ENCODE data around the gene SHISA8. TPM values are rescaled to one million over a fixed set of nuclear protein-coding genes. Genes with fewer than 3 reads are reported as not detected.

SHISA8 gene
- total RNA-seq, 1 donor from 2014 or later, result 1.0 TPM

- intact Hi-C loops (cut with micrococcal nuclease), result no loop called here
- Mint-ChIP-seq H3K27ac (no peak overlapping the region), H3K27me3 (ENCODE audit: low read depth) (peaks cover 21% of the 10 kb centered on the region), H3K36me3 (ENCODE audit: low read depth) (peaks cover 35% of the 10 kb centered on the region), H3K9me3 (no peaks in the 10 kb centered on the region), H3K4me3 (ENCODE audit: low read depth) (no peak overlapping the region), H3K4me1 (ENCODE audit: low read depth) (peaks cover 23% of the 10 kb centered on the region)
- DNase-seq (ENCODE audit: low spot score), result no peak
Observed at GRCh38 chr22:41907436-41908401, 7.2 kb downstream of the SHISA8 start.

- peaks cover 21% of the 10 kb centered on the region for H3K4me1 Mint-ChIP-seq (ENCODE audit: low read depth)
- intact Hi-C loops (cut with micrococcal nuclease), result no loop called here
- no peaks in the 10 kb centered on the region for H3K9me3 Mint-ChIP-seq
- DNase-seq (ENCODE audit: low spot score), result no peak
- peaks cover 43% of the 10 kb centered on the region for H3K36me3 Mint-ChIP-seq (ENCODE audit: low read depth)
- peaks cover 12% of the 10 kb centered on the region for H3K27me3 Mint-ChIP-seq (ENCODE audit: low read depth)
- no peak overlapping the region for H3K27ac Mint-ChIP-seq
- no peak overlapping the region for H3K4me3 Mint-ChIP-seq (ENCODE audit: low read depth)
Observed at GRCh38 chr22:41906822-41907221, 8.1 kb downstream of the SHISA8 start.

GRCh38 chr22:41905411-41906202 is 9.3 kb downstream of the SHISA8 start:
- Mint-ChIP-seq H3K4me1 (ENCODE audit: low read depth) (peaks cover 20% of the 10 kb centered on the region), H3K36me3 (ENCODE audit: low read depth) (peaks cover 47% of the 10 kb centered on the region), H3K4me3 (ENCODE audit: low read depth) (no peak overlapping the region), H3K9me3 (no peaks in the 10 kb centered on the region), H3K27ac (no peak overlapping the region), H3K27me3 (ENCODE audit: low read depth) (peaks cover 5% of the 10 kb centered on the region)
- intact Hi-C loops (cut with micrococcal nuclease), result no loop called here
- DNase-seq (ENCODE audit: low spot score), result no peak

GRCh38 chr22:41904450-41905410 is 10.1 kb downstream of the SHISA8 start:
- peaks cover 4% of the 10 kb centered on the region for H3K27me3 Mint-ChIP-seq (ENCODE audit: low read depth)
- H3K4me3 Mint-ChIP-seq (ENCODE audit: low read depth), result no peak overlapping the region
- DNase-seq (ENCODE audit: low spot score), result no peak
- intact Hi-C loops (cut with micrococcal nuclease), result no loop called here
- H3K4me1 Mint-ChIP-seq (ENCODE audit: low read depth), result peaks cover 20% of the 10 kb centered on the region
- H3K36me3 Mint-ChIP-seq (ENCODE audit: low read depth), result peaks cover 56% of the 10 kb centered on the region
- H3K27ac Mint-ChIP-seq, result no peak overlapping the region
- no peaks in the 10 kb centered on the region for H3K9me3 Mint-ChIP-seq

- Mint-ChIP-seq H3K27ac (no peak overlapping the region), H3K27me3 (ENCODE audit: low read depth) (no peaks in the 10 kb centered on the region), H3K4me3 (ENCODE audit: low read depth) (no peak overlapping the region), H3K36me3 (ENCODE audit: low read depth) (peaks cover 63% of the 10 kb centered on the region), H3K4me1 (ENCODE audit: low read depth) (peaks cover 7% of the 10 kb centered on the region), H3K9me3 (no peaks in the 10 kb centered on the region)
- no peak for DNase-seq (ENCODE audit: low spot score)
- intact Hi-C loops (cut with micrococcal nuclease), result no loop called here
Observed at GRCh38 chr22:41902932-41903421, 11.9 kb downstream of the SHISA8 start.

- peaks cover under 1% of the 10 kb centered on the region for H3K4me1 Mint-ChIP-seq (ENCODE audit: low read depth)
- no peak overlapping the region for H3K27ac Mint-ChIP-seq
- intact Hi-C loops (cut with micrococcal nuclease), result no loop called here
Observed at GRCh38 chr22:41902016-41902415, 12.9 kb downstream of the SHISA8 start.

GRCh38 chr22:41900652-41901312 is 14.1 kb downstream of the SHISA8 start:
- H3K9me3 Mint-ChIP-seq, result no peaks in the 10 kb centered on the region
- H3K4me3 Mint-ChIP-seq (ENCODE audit: low read depth), result no peak overlapping the region
- intact Hi-C loops (cut with micrococcal nuclease), result no loop called here
- peaks cover 66% of the 10 kb centered on the region for H3K36me3 Mint-ChIP-seq (ENCODE audit: low read depth)
- H3K4me1 Mint-ChIP-seq (ENCODE audit: low read depth), result peaks cover 2% of the 10 kb centered on the region
- H3K27me3 Mint-ChIP-seq (ENCODE audit: low read depth), result no peaks in the 10 kb centered on the region
- H3K27ac Mint-ChIP-seq, result no peak overlapping the region
- DNase-seq (ENCODE audit: low spot score), result no peak

More at GRCh38 chr22:41902016-41902415, 12.9 kb downstream of the SHISA8 start:
- Mint-ChIP-seq H3K4me3 (ENCODE audit: low read depth) (no peak overlapping the region), H3K9me3 (no peaks in the 10 kb centered on the region), H3K27me3 (ENCODE audit: low read depth) (no peaks in the 10 kb centered on the region), H3K36me3 (ENCODE audit: low read depth) (peaks cover 62% of the 10 kb centered on the region)
- DNase-seq (ENCODE audit: low spot score), result no peak

- peaks cover 62% of the 10 kb centered on the region for H3K36me3 Mint-ChIP-seq (ENCODE audit: low read depth)
- no peak overlapping the region for H3K4me3 Mint-ChIP-seq (ENCODE audit: low read depth)
- no peaks in the 10 kb centered on the region for H3K27me3 Mint-ChIP-seq (ENCODE audit: low read depth)
- no peak for DNase-seq (ENCODE audit: low spot score)
- H3K27ac Mint-ChIP-seq, result no peak overlapping the region
- H3K9me3 Mint-ChIP-seq, result no peaks in the 10 kb centered on the region
- H3K4me1 Mint-ChIP-seq (ENCODE audit: low read depth), result peaks cover 2% of the 10 kb centered on the region
- intact Hi-C loops (cut with micrococcal nuclease), result no loop called here
Observed at GRCh38 chr22:41899992-41900651, 14.8 kb downstream of the SHISA8 start.

GRCh38 chr22:41899110-41899509 is 15.8 kb downstream of the SHISA8 start:
- Mint-ChIP-seq H3K4me1 (ENCODE audit: low read depth) (peaks cover 2% of the 10 kb centered on the region), H3K4me3 (ENCODE audit: low read depth) (no peak overlapping the region), H3K9me3 (no peaks in the 10 kb centered on the region), H3K27me3 (ENCODE audit: low read depth) (no peaks in the 10 kb centered on the region), H3K27ac (no peak overlapping the region), H3K36me3 (ENCODE audit: low read depth) (peaks cover 67% of the 10 kb centered on the region)
- DNase-seq (ENCODE audit: low spot score), result no peak
- intact Hi-C loops (cut with micrococcal nuclease), result no loop called here

GRCh38 chr22:41898645-41899044 is 16.2 kb downstream of the SHISA8 start:
- Mint-ChIP-seq H3K4me1 (ENCODE audit: low read depth) (peaks cover 2% of the 10 kb centered on the region), H3K9me3 (no peaks in the 10 kb centered on the region), H3K27me3 (ENCODE audit: low read depth) (no peaks in the 10 kb centered on the region), H3K36me3 (ENCODE audit: low read depth) (peaks cover 70% of the 10 kb centered on the region), H3K4me3 (ENCODE audit: low read depth) (no peak overlapping the region), H3K27ac (no peak overlapping the region)
- no peak for DNase-seq (ENCODE audit: low spot score)
- intact Hi-C loops (cut with micrococcal nuclease), result no loop called here

- H3K4me1 Mint-ChIP-seq (ENCODE audit: low read depth), result peaks cover 2% of the 10 kb centered on the region
- no peaks in the 10 kb centered on the region for H3K9me3 Mint-ChIP-seq
- H3K36me3 Mint-ChIP-seq (ENCODE audit: low read depth), result peaks cover 67% of the 10 kb centered on the region
- H3K27me3 Mint-ChIP-seq (ENCODE audit: low read depth), result no peaks in the 10 kb centered on the region
- no peak overlapping the region for H3K27ac Mint-ChIP-seq
- H3K4me3 Mint-ChIP-seq (ENCODE audit: low read depth), result no peak overlapping the region
- DNase-seq (ENCODE audit: low spot score), result no peak
- intact Hi-C loops (cut with micrococcal nuclease), result no loop called here
Observed at GRCh38 chr22:41893591-41894375, 21.1 kb downstream of the SHISA8 start.

Measured in activated T-helper 2 cell treated with anti-CD3 and anti-CD28 coated beads, Interferon-gamma antibody, Interleukin-2, Interleukin-4, amounts not matched to agents 10 μg/mL and 5 μg/mL and 100 μg/mL, durations not matched to agents 14 hours and 24 hours and 36 hours (primary cell).